Skin epidermis (tissue), 12 donors: ENCODE measurements around the gene CLDN5.

Source experiments
- H3K27ac ChIP-seq, 21 experiments: fragments of 200-600 bp; sonication (generic) in 11 of 21; one replicate each; pipeline ENCODE4 v1.5.0; 2020; ENCODE audit warnings: mild to moderate bottlenecking in 3 of 21, inconsistent platforms in 2 of 21, moderate library complexity in 2 of 21
- H3K4me3 ChIP-seq, 7 experiments: fragments of 200-600 bp; sonication (generic) in 2 of 7; one replicate each; pipeline ENCODE4 v1.5.0; 2020; ENCODE audit warnings: inconsistent platforms in 2 of 7, mild to moderate bottlenecking in 2 of 7, moderate library complexity in 1 of 7

The CLDN5 gene

GRCh38 chr22:19509191-19509590, 15.0 kb downstream of the CLDN5 start:
- Histone ChIP-seq H3K4me3 (no peak overlapping the region), H3K27ac (no peak overlapping the region)

GRCh38 chr22:19508024-19508776, 16.0 kb downstream of the CLDN5 start:
- H3K27ac ChIP-seq: no peak overlapping the region
- H3K4me3 ChIP-seq: no peak overlapping the region

GRCh38 chr22:19507534-19507861, 16.7 kb downstream of the CLDN5 start:
- H3K27ac ChIP-seq: no peak overlapping the region
- H3K4me3 ChIP-seq: no peak overlapping the region

- H3K27ac ChIP-seq: no peak overlapping the region
Measured at GRCh38 chr22:19506212-19506611, 18.0 kb downstream of the CLDN5 start.

GRCh38 chr22:19505735-19506126, 18.5 kb downstream of the CLDN5 start:
- no peak overlapping the region for H3K27ac ChIP-seq
- H3K4me3 ChIP-seq: no peak overlapping the region

More at GRCh38 chr22:19506212-19506611, 18.0 kb downstream of the CLDN5 start:
- H3K4me3 ChIP-seq: no peak overlapping the region

GRCh38 chr22:19504900-19505734, 19.1 kb downstream of the CLDN5 start:
- no peak overlapping the region for H3K4me3 ChIP-seq
- no peak overlapping the region for H3K27ac ChIP-seq

GRCh38 chr22:19503869-19504268, 20.3 kb downstream of the CLDN5 start:
- H3K4me3 ChIP-seq: no peak overlapping the region
- H3K27ac ChIP-seq: no peak overlapping the region

- Histone ChIP-seq H3K4me3 (no peak overlapping the region), H3K27ac (no peak overlapping the region)
Measured at GRCh38 chr22:19503367-19503766, 20.8 kb downstream of the CLDN5 start.

GRCh38 chr22:19501897-19502447, 22.2 kb downstream of the CLDN5 start:
- Histone ChIP-seq H3K4me3 (no peak overlapping the region), H3K27ac (no peak overlapping the region)

GRCh38 chr22:19499880-19500242, 24.3 kb downstream of the CLDN5 start:
- H3K4me3 ChIP-seq: no peak overlapping the region
- no peak overlapping the region for H3K27ac ChIP-seq

GRCh38 chr22:19499236-19499879, 24.9 kb downstream of the CLDN5 start:
- H3K27ac ChIP-seq: no peak overlapping the region
- no peak overlapping the region for H3K4me3 ChIP-seq

GRCh38 chr22:19498866-19499190, 25.4 kb downstream of the CLDN5 start:
- H3K27ac ChIP-seq: no peak overlapping the region
- H3K4me3 ChIP-seq: no peak overlapping the region

- Histone ChIP-seq H3K4me3 (no peak overlapping the region), H3K27ac (no peak overlapping the region)
Measured at GRCh38 chr22:19498154-19498865, 25.9 kb downstream of the CLDN5 start.

GRCh38 chr22:19497245-19497644, 27.0 kb downstream of the CLDN5 start:
- H3K4me3 ChIP-seq: no peak overlapping the region
- no peak overlapping the region for H3K27ac ChIP-seq

GRCh38 chr22:19496324-19496630, 27.9 kb downstream of the CLDN5 start:
- no peak overlapping the region for H3K27ac ChIP-seq
- no peak overlapping the region for H3K4me3 ChIP-seq

- H3K27ac ChIP-seq: no peak overlapping the region
Measured at GRCh38 chr22:19495562-19496323, 28.5 kb downstream of the CLDN5 start.

GRCh38 chr22:19494676-19495173, 29.5 kb downstream of the CLDN5 start:
- no peak overlapping the region for H3K27ac ChIP-seq
- H3K4me3 ChIP-seq: no peak overlapping the region

More at GRCh38 chr22:19495562-19496323, 28.5 kb downstream of the CLDN5 start:
- H3K4me3 ChIP-seq: no peak overlapping the region

- no peak overlapping the region for H3K4me3 ChIP-seq
- no peak overlapping the region for H3K27ac ChIP-seq
Measured at GRCh38 chr22:19494001-19494560, 30.1 kb downstream of the CLDN5 start.
